Stimulated activated CD8-positive, alpha-beta memory T cell treated with anti-CD3 and anti-CD28 coated beads, Interleukin-12 subunit alpha, Interleukin-12 subunit beta, amount 100 ng/mL, for 4 hours (primary cell): ENCODE results near the gene PADI3.
"Not testable (repeated sequence)": the region's sequence is repeated elsewhere in the genome, so short reads cannot be mapped to it uniquely, and the experiment has no call there.

Experiments used
- DNase-seq: peaks from one replicate; pipeline ENCODE4 v3.0.0-alpha.2; 2020; ENCODE audit warnings: low read depth

The PADI3 gene

DNA sequence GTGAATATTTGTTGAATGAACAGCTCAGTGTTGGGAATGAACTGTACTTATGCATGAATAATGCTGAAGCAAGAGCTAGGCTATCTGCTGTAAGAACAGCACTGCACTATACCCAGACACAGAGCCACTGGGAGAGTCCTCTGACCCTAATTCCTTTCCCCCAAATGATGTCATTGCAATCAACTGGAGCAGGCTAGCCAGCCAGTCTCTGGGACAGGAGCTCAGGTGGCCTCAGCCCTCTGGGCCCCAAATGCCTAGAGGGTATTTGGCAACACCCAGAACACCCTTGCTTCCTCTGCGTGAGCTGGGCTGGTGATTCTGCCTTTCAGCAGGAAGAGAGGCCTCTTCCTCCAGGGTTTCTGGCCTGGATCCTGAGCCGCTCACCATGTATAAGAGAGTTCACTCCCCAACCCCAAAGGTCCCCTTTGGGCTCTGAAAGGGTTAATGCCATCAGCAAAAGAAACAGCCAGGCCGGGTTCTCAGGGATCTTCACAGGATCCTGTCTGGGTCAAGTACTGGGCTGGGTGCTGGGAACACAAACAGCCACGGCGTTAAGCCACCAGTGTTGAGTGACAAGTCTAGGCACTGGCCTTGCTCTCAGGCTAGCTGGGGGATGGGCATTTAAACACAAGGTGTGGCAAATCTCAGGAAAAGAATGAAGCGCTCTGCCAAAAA is 55.4 kb downstream of the PADI3 start:
- DNase-seq: no peak

GRCh38 chr1:17304826-17305175 is 55.9 kb downstream of the PADI3 start:
- no peak for DNase-seq

DNA sequence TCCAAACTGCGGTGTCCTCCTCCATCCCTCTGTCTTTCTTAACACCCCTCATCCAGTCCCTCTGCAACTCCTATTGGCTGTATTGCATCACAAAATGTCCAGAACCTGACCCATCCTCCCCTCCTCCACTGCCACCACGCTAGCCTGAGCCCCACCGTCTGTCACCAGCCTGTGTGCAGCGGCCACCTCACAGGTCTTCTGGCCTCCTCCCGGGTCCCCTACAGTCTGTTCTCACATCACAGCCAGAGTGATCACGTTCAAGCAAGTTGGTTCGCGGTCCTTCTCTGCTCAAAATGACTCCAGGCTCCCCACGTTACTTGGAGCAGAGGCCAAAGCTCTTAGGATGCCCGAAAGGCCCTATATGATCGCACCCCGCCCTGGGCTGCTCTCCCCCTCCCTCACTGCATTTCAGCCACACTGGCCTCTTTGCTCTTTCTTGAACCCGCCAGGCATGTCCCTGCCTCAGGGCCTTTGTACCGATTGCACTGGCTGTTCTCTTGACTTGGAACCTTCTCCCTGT is 56.7 kb downstream of the PADI3 start:
- DNase-seq: no peak

- no peak for DNase-seq
Observed at GRCh38 chr1:17306407-17306806, 57.5 kb downstream of the PADI3 start.

DNA sequence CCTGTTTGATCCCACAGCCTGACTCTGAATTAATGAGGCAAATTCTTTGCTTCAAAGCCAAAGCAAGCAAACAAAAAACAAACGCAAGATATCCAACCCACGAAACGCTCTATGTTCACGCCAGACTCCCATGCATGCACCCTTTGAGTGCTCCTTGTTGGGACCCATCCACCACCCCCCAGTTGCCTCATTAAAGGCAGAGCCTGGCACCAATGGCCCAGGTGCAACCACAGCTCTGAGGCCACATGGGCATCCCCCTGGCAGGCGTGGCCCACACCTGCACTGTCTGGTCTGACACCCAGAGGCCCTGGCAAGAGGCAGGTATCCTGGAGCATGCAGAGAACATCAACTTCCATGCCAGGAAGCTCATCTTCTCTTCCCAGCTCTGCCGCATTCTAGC is 58.0 kb downstream of the PADI3 start:
- no peak for DNase-seq

- DNase-seq: no peak
Observed at GRCh38 chr1:17307329-17307728, 58.4 kb downstream of the PADI3 start.

DNA sequence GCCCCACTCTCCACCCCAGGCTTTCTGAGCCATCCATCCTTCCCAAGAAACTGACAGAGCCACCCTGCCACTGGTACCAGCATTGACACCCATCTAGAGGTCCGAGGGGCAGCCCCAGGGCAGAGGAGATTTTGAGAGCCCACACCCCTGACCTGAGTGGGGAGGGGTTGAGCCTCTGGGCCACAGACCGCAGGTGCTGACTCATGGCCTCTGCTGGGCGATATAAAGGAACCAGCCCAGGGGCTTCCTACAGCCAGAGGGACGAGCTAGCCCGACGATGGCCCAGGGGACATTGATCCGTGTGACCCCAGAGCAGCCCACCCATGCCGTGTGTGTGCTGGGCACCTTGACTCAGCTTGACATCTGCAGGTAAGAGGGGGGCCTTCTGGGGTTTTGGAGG is 59.0 kb downstream of the PADI3 start, which contains the start of gene PADI4:
TSS of gene PADI4 (plus strand) at position 252 of the 400 bp plus-strand sequence. CDS start at position 278, 26 bp downstream.
- no peak for DNase-seq

DNA sequence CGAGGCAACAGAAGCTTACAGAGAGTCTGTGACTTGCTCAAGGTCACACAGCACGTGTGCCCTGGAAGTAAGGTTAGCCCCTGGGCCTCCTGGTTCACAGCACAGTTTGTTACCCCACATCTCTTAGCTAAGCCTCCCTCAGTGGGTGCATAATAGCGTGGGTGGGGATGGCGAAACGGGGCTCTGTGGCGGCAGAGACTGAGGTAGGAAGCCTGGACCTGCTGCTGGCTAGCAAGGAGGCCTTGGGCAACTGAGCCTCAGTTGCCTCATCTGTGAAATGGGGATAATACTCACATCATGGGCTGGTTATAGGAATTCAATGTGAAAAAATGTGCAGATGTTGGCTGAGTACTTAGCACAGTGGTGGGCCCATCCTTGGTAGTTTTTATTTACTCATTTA is 59.7 kb downstream of the PADI3 start:
- DNase-seq: no peak

- no peak for DNase-seq
Observed at GRCh38 chr1:17309426-17310067, 60.6 kb downstream of the PADI3 start.

DNA sequence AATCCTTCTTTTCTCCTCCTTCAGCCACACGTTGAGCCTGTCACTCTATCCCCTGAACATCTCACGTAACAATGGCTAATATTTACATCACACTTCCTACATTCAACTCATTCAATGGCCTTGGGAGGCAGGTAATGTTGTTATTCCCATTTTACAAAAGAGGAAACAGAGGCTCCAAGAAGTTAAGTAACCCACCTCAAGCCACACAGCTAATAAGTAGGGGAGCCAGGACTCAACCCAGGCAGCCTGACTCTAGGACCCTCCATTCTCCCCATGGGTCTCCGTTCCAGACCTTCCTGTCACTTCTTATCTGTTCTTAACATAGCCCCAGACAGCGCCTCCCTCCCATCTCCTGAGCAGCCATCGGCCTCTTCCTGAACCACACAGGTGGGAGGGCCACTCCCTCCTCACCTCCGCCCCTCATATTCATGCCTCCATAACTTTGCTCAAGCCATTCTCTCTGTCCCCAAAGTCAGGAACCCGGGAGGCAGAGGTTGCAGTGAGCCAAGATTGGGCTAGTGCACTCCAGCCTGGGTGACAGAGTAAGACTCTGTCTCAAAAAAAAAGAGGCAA is 61.3 kb downstream of the PADI3 start:
- no peak for DNase-seq

GRCh38 chr1:17313530-17314309 is 64.8 kb downstream of the PADI3 start:
- no peak for DNase-seq

- no peak for DNase-seq
Observed at GRCh38 chr1:17314491-17314971, 65.6 kb downstream of the PADI3 start.

DNA sequence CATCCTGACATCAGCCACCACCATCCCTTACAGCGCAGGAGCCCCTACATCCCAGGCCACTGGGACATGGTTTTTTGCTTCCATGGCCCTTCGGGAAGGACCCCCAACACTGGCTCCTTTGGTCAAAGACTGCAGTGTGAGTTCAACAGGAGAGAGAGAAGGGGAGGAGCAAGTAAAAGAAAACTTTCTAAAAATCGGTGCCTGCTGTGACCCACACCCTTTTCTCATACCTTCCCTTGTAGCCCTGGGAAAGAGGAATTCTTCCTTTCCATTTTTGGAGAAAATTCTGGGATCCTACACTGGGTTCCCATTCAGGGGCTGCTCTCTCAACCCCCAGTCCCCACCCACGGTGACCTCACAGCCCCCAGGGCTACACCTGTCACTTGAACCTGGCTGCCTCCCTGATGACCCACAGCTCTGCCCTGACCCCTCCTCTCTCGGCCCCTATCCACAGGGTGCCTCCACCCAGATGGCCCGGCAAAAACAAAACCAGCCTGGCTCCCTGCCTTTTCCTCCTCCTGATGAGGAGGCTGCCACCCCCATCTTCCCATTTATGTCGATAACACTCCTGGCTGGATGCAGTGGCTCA is 66.7 kb downstream of the PADI3 start:
- DNase-seq: no peak

DNA sequence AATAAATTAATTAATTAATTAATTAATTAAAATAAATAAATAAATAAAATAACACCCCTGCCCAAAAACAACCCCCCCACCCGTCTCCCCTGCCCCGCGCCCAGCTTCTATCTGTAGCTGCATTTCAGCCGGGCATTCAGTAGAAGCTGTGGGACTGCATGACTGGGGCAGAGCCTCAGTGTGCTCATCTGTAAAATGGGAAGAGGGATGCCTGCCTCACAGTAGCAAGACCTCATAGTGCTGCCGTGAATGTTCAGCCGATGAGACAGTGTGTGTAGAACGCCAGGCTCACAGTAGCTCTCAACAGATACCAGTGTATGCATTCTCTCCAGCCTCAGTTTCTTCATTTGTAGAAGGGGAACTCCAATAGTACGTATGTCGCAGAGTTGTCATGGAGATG is 67.8 kb downstream of the PADI3 start:
- DNase-seq: no peak

DNA sequence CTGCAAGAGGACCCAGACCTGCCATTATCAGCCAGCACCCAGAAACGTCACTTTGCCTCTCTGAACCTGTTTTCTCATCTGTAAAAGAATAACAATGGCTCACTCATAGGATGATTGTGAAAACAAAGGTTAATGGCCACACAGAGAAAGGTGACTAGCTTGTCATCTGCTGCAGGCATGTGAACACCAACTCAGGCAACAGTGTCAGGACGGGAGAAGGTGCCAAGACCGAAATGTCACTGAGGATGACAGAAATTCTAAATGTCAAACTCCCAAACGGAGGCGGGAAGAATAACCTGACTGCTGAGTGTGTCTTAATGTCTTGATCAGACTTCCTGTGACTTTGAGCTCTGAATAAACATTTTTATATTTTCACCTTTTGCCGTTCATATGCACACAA is 69.4 kb downstream of the PADI3 start:
- DNase-seq: no peak

DNA sequence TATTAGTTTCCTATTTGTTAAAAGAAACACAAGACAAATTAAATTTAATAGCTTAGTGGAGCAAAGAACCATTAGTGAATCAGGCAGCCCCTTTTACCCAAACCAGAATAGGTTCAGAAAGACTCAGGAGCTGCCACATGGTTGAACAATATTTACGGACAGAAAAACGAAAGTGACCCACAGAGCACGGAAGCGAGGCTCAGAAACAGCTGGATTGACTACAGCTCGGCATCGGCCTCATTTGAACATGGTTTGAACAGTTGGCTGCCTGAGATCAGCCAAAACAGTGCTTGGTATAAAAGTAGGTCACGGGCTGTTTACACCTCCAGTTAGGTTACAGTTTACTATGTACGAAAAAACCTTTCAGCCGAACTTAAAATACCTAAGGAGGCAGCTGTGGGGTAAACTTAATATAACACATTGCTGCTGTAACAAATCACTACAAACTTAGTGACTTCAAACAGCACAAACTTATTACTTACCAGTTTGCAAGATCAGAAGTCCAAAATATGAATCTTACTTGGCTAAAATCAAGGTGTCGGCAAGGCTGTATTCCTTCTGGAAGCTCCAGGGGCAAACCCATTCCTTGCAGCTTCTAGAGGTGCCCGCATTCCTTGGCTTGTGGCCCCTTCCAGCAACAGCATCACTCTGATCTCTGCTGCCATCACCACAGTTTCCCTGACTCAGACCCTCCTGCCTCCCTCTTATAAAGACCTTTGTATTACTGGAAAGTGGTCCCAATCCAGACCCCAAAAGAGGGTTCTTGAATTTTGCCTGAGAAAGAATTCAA is 70.9 kb downstream of the PADI3 start:
- no peak for DNase-seq

- not testable (repeated sequence) for DNase-seq
Observed at GRCh38 chr1:17321857-17322390, 73.0 kb downstream of the PADI3 start.

DNA sequence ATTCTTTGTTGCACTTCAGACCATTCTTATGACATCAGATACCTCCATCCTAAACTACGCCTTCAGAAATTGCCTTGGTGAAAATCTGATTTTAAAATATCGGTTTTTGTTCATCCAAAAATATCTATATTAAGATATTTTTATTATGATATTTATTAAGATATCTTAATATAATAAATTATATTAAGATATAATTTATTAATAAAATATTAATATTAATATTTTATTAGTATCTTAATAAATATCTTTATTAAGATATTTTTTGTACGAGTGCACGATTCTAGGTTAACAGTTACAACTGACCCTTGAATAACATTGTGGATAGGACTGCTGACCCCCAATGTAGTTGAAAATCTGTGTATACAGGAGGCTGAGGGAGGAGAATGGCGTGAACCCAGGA is 80.0 kb downstream of the PADI3 start:
- no peak for DNase-seq

DNA sequence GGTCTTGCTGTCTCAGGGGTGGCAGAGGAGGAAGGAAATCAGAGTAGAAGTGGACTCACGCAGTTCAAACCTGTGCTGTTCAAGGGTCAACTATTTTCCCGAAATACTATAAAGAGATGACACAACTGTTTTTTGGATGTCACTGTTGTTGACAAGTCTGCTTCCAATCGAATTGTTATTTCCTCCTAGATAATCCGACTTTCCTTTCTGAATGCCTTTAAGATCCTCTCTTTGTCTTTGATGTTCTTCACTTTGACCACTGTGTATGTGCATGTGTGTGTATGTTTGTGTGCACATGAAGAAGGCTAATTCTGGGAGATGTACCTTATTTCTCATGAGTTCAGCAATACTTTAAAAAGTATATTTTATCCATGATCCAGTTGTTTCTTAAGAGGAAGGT is 80.7 kb downstream of the PADI3 start:
- no peak for DNase-seq

DNA sequence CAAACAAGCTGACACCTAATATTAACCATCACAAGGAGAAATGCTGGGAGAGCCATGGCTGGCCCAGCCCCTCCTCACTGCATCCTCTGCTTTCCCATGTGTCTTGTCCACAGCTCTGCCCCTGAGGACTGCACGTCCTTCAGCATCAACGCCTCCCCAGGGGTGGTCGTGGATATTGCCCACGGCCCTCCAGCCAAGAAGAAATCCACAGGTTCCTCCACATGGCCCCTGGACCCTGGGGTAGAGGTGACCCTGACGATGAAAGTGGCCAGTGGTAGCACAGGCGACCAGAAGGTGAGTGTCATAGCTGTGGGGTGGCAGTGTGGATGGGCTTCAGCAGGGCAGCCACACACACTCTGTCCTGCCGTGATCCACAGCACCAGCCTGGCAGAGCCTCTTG is 82.0 kb downstream of the PADI3 start:
- DNase-seq: no peak

- no peak for DNase-seq
Observed at GRCh38 chr1:17333081-17333480, 84.2 kb downstream of the PADI3 start.
